Tibial nerve (tissue), 4 donors: ENCODE data around the gene AXIN1. TPM values are rescaled to one million over a fixed set of nuclear protein-coding genes. Genes with fewer than 3 reads are reported as not detected.

ENCODE experiments used
- DNase-seq, 2 donors: peaks; one replicate each; pipeline ENCODE4 v3.0.0-alpha.2; 2019; ENCODE audit warnings: low spot score in 2 of 2
- H3K27ac ChIP-seq, 4 donors: fragments of 200-600 bp; sonication (generic) in 3 of 4; one replicate each; pipeline ENCODE4 v1.5.1; 2017 to 2019; ENCODE audit warnings: mild to moderate bottlenecking in 1 of 4
- H3K27me3 ChIP-seq, 2 donors: fragments of 200-600 bp; sonication (generic) in 1 of 2; one replicate each; pipeline versions ENCODE4 v1.5.1 to v1.6.0; 2017 to 2019
- H3K36me3 ChIP-seq, 3 donors: fragments of 200-600 bp; sonication (generic); one replicate each; pipeline ENCODE4 v1.5.1; 2018 to 2019
- H3K4me1 ChIP-seq, 4 donors: fragments of 200-600 bp; sonication (generic) in 3 of 4; one replicate each; pipeline ENCODE4 v1.5.1; 2017 to 2019
- H3K4me3 ChIP-seq, 4 donors: fragments of 200-600 bp; sonication (generic) in 3 of 4; one replicate each; pipeline ENCODE4 v1.5.1; 2017 to 2019; ENCODE audit warnings: mild to moderate bottlenecking in 1 of 4, moderate library complexity in 1 of 4
- H3K9me3 ChIP-seq, 4 donors: fragments of 200-600 bp; sonication (generic) in 3 of 4; one replicate each; pipeline ENCODE4 v1.5.1; 2017 to 2019
- EP300 ChIP-seq, 2 donors: sonication (generic); formaldehyde crosslinking; IDR thresholded peaks; one replicate each; pipeline ENCODE4 v1.6.1; 2017; ENCODE audit warnings: antibody characterized with exemption in 2 of 2, mild to moderate bottlenecking in 1 of 2
- POLR2A ChIP-seq, 2 donors: fragments of 450-650 bp; IDR thresholded peaks; one replicate each; pipeline ENCODE4 v1.6.1; 2017; ENCODE audit warnings: antibody characterized with exemption in 2 of 2, mild to moderate bottlenecking in 2 of 2, moderate library complexity in 2 of 2
- WGBS, 2 donors: methylation state at CpG; one replicate each; pipeline ENCODE4 v1.1.5; 2018; 5-methylcytosine and 5-hydroxymethylcytosine counted together
- total RNA-seq, 4 donors: library from RNA; depleted of rRNA; stranded (reverse); fragments of >200 nt; gene quantifications; one replicate each; pipeline ENCODE4 v1.1.0, GENCODE V29; 2016
- TF ChIP-seq, protein P1 (sequence below), 5 experiments: fragments of 200-600 bp in 3 of 5; fragments of 450-650 bp in 2 of 5; sonication (generic) in 3 of 5; IDR thresholded peaks; one replicate each; pipeline ENCODE4 v1.5.1; 2016 to 2019; ENCODE audit warnings: antibody characterized with exemption in 5 of 5, mild to moderate bottlenecking in 3 of 5, moderate library complexity in 2 of 5

Gene AXIN1
- total RNA-seq, 4 donors from 2014 or later: 23.4 to 37.1 (median 25.0) TPM

DNA sequence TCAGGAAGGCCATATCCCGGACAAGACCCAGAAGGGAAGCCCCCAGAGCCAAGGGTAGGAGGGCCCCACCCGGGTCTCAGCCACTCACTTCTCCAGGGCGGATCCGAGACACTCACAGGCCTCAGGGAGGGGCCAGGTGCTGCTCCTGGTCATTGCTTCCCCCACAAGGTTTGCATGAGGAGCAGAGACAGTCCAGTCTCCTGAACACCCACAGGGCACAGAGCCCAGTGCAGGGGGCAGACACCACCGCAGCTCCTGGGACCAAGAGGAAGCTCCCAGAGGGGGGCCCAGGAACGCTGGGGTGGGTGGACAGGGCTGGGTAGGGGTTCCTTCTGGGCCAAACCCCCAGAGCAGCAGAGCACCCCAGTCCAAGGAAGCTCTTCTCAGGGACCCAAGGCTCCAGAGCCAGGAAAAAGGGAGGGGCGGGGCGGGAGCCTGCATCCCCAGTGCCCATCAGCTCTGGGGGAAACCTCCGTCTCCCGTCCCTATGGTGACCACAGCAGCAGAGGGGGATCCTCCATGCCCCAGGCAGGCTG, 18.5 kb upstream of the AXIN1 start:
- Histone ChIP-seq H3K27ac (peak overlapping the region; percentile 53 to 85 (median 70)), H3K27me3 (no peaks in the 10 kb centered on the region), H3K4me1 (peaks cover 0 to 23% (median 12%) of the 10 kb centered on the region in 4 donors), H3K9me3 (no peaks in the 10 kb centered on the region), H3K4me3 (peak overlapping the region in 3 of 4 donors; percentile 40 to 64 (median 44)), H3K36me3 (peaks cover 4 to 83% (median 21%) of the 10 kb centered on the region in 3 donors)
- WGBS, 2 donors: 57 to 64% methylated on average over 7 to 9 of the region's 10 CpGs
- no peak for TF ChIP-seq EP300 (IDR thresholded peaks at IDR 0.05)
- TF ChIP-seq POLR2A (IDR thresholded peaks at IDR 0.05): no peak
- DNase-seq: no peak

DNA sequence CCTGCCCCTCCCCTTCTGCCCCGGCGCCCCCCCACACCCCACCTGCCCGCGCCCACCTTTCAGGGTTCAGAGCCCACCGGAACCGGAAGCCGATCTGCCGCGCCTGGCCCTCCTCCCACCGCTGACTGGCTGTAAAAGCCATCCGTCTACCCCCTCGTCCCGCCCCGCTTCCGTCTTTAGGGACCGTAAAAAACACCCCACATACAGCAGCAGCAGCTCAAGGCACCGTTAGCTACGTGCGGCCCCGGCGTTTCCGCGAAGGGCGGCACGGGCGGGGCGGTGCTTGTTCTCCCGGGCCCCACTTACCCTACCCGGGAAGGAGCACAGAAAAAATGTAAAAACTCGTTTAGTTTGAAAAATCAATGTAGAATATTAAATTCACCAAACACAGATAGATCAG, 17.9 kb upstream of the AXIN1 start, which contains the start of gene MRPL28:
Gene MRPL28 (minus strand): TSS at position 96 of the 400 bp plus-strand sequence. CDS start 320 bp downstream, outside the sequence.
- Histone ChIP-seq H3K9me3 (no peaks in the 10 kb centered on the region), H3K4me1 (peaks cover 0 to 23% (median 12%) of the 10 kb centered on the region in 4 donors), H3K27ac (peak within 1 kb of the TSS; percentile 53 to 85 (median 70)), H3K36me3 (peaks cover 4 to 79% (median 21%) of the 10 kb centered on the region in 3 donors), H3K4me3 (peak within 1 kb of the TSS; percentile 33 to 64 (median 42)), H3K27me3 (no peaks in the 10 kb centered on the region)
- TF ChIP-seq EP300 (IDR thresholded peaks at IDR 0.05): peak; percentile 67 to 80
- TF ChIP-seq, protein P1, sequence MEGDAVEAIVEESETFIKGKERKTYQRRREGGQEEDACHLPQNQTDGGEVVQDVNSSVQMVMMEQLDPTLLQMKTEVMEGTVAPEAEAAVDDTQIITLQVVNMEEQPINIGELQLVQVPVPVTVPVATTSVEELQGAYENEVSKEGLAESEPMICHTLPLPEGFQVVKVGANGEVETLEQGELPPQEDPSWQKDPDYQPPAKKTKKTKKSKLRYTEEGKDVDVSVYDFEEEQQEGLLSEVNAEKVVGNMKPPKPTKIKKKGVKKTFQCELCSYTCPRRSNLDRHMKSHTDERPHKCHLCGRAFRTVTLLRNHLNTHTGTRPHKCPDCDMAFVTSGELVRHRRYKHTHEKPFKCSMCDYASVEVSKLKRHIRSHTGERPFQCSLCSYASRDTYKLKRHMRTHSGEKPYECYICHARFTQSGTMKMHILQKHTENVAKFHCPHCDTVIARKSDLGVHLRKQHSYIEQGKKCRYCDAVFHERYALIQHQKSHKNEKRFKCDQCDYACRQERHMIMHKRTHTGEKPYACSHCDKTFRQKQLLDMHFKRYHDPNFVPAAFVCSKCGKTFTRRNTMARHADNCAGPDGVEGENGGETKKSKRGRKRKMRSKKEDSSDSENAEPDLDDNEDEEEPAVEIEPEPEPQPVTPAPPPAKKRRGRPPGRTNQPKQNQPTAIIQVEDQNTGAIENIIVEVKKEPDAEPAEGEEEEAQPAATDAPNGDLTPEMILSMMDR (IDR thresholded peaks at IDR 0.05): no peak
- TF ChIP-seq POLR2A (IDR thresholded peaks at IDR 0.05): peak in 1 of 2 donors; percentile 58
- WGBS, 2 donors: 0 to 1% methylated on average over 15 to 23 of the region's 30 CpGs
- DNase-seq: peak; percentile 92 to 93

DNA sequence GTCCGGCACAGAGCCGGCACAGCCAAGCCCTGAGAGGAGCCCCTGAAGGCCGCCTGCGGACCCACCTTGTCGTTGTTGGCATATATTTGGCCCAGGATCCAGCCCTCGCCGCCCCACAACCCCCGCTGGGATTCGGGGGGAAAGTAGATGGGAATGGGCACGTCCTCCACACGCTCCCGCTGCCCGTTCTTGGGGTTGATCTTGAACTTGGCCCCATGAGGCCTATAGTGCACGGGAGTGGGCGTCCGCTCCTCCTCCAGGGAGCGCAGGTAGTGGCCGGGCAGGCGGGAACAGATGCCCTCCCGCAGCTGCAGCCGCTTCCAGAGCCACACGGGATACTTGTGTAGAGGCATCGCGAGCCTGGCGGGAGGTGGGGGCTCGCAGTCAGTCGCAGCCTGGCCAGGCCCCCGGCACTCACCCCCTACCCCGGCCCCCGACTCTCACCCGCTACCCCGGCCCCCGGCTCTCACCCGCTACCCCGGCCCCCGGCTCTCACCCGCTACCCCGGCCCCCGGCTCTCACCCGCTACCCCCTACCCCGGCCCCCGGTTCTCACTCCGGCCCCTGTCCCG, 17.4 kb upstream of the AXIN1 start:
- DNase-seq: no peak
- no peaks in the 10 kb centered on the region for H3K9me3 ChIP-seq
- H3K36me3 ChIP-seq: peaks cover 4 to 74% (median 21%) of the 10 kb centered on the region in 3 donors
- H3K4me1 ChIP-seq: peaks cover 0 to 23% (median 12%) of the 10 kb centered on the region in 4 donors
- TF ChIP-seq EP300 (IDR thresholded peaks at IDR 0.05) (no peak), POLR2A (IDR thresholded peaks at IDR 0.05) (no peak)
- TF ChIP-seq, protein P1 (IDR thresholded peaks at IDR 0.05): no peak
- peak overlapping the region; percentile 33 to 64 (median 42) for H3K4me3 ChIP-seq
- WGBS, 2 donors: 20 to 29% methylated on average over 23 to 28 of the region's 44 CpGs
- peak overlapping the region in 3 of 4 donors; percentile 53 to 85 (median 62) for H3K27ac ChIP-seq
- no peaks in the 10 kb centered on the region for H3K27me3 ChIP-seq

DNA sequence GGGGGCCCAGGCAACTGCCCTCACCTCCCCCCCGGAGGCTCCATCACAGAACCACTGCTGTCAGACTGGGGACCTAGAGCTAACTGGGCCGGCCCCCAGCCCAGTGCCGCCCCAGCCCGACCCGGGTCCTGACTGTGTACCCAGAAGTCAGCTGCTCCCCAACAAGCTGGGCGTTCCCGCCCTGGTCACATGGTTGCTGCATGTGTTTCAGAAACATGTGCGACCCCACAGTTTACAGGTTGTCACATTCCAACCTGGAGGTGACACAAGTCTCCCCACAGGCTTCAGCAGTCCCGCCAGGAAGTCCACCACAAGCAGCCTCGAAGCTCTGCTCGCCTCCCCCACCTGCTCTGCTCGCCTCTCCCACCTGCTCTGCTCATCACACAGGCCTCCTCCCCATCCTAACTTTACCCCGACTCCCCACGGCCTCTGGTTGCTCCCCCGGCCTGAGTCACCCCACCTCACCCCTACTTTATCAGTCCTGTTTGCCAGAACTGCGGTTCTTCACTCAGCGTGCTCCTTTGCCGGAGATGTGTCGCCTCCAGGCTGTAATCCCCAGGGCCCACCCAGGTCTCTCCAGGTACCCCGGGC, 16.8 kb upstream of the AXIN1 start:
- Histone ChIP-seq H3K36me3 (peaks cover 4 to 68% (median 18%) of the 10 kb centered on the region in 3 donors), H3K4me3 (peak overlapping the region in 2 of 4 donors; percentile 33 to 40), H3K27me3 (peaks cover 0 to 6% of the 10 kb centered on the region in 2 donors), H3K27ac (no peak overlapping the region), H3K9me3 (no peaks in the 10 kb centered on the region), H3K4me1 (peaks cover 0 to 23% (median 12%) of the 10 kb centered on the region in 4 donors)
- no peak for DNase-seq
- TF ChIP-seq EP300 (IDR thresholded peaks at IDR 0.05) (no peak), POLR2A (IDR thresholded peaks at IDR 0.05) (no peak)
- TF ChIP-seq, protein P1 (IDR thresholded peaks at IDR 0.05): no peak
- WGBS, 2 donors: 74 to 79% methylated on average over 17 to 19 of the region's 20 CpGs

DNA sequence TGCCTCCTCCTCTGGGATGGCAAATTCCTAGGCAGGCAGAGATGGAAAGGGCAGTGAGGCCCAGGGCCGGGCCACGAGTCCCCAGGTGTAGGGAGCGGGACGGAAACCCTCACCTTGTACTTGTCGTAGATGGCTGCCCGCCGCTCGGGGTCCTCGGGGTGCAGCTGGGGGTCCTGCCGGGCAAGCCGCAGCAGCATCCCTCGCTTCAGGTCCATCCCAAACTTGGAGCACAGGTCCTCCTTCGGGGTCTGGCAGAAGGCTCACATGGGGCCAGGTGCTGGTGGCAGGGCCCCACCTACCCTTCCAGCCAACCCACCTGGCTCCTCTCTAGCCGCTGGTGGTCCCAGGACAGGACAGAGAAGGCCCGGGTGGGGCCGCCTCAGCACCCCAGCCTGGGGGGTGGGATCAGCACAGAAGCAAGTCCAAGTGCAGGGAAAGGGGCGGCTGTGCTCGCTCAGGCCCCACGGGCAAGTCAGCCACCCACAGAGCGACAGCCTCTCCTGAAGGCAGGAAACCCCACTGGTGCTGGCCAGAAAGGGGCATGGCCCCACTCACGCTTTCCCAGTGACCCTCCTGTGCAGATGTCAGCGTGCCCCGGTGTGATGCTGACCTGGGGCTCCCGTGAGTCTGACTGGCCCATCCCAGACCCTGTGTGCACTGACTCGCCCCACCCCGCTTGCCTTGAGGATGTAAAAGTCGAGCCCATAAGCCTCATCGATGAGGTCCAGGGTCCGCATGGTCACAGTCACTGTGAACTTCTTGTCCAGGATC, 16.1 kb upstream of the AXIN1 start:
- peaks cover 4 to 60% (median 12%) of the 10 kb centered on the region in 3 donors for H3K36me3 ChIP-seq
- peaks cover 0 to 23% (median 12%) of the 10 kb centered on the region in 4 donors for H3K4me1 ChIP-seq
- no peaks in the 10 kb centered on the region for H3K9me3 ChIP-seq
- H3K27me3 ChIP-seq: peaks cover 0 to 13% of the 10 kb centered on the region in 2 donors
- TF ChIP-seq, protein P1 (IDR thresholded peaks at IDR 0.05): no peak
- TF ChIP-seq EP300 (IDR thresholded peaks at IDR 0.05): no peak
- no peak for TF ChIP-seq POLR2A (IDR thresholded peaks at IDR 0.05)
- no peak overlapping the region for H3K27ac ChIP-seq
- no peak for DNase-seq
- WGBS, 2 donors: 91 to 98% methylated on average over 17 to 26 of the region's 29 CpGs
- H3K4me3 ChIP-seq: no peak overlapping the region
